Measurements from ENCODE around the gene ARL5B. TPM values are rescaled to one million over a fixed set of nuclear protein-coding genes. Genes with fewer than 3 reads are reported as not detected.
"Not testable (repeated sequence)": the region's sequence is repeated elsewhere in the genome, so short reads cannot be mapped to it uniquely, and the experiment has no call there.

ARL5B gene
- total and polyA plus RNA-seq, 2 of the 8 experiments (the other 6 are each of a cell fraction or from before 2014, with no cell fraction given): 8.4 to 52.1 TPM

GRCh38 chr10:18620856-18621255 is 38.4 kb upstream of the ARL5B start:
- FAIRE-seq (no peak), DNase-seq (ENCODE audit: low read depth in 1 of 2, low spot score in 2 of 2) (no peak)
- Histone ChIP-seq H2BK120ac (replicated peaks; ENCODE audit: low read depth, low read length) (no peak overlapping the region), H3K14ac (ENCODE audit: insufficient read length) (no peak overlapping the region), H3K9ac (replicated peaks in 1 of 4; ENCODE audit: extremely low read depth in 1 of 4, low read depth in 3 of 4, low read length in 3 of 4) (no peak overlapping the region), H3K27me3 (replicated peaks in 1 of 4; ENCODE audit: control insufficient read depth in 3 of 4, extremely low read depth in 1 of 4, insufficient read depth in 3 of 4, low read length in 3 of 4) (no peaks in the 10 kb centered on the region), H2BK12ac (ENCODE audit: low read depth, low read length) (no peak overlapping the region), H3K56ac (replicated peaks; ENCODE audit: insufficient read length, low read depth, low read length) (no peak overlapping the region), H2BK15ac (ENCODE audit: low read length) (no peak overlapping the region), H2AFZ (ENCODE audit: low read length) (no peak overlapping the region), H4K8ac (ENCODE audit: extremely low read depth, insufficient read depth, low read length) (no peak overlapping the region), H3K23me2 (ENCODE audit: low read depth, low read length) (no peaks in the 10 kb centered on the region), H2AK5ac (ENCODE audit: low read depth, low read length) (no peak overlapping the region), H3K4ac (replicated peaks; ENCODE audit: insufficient read length, low read depth, low read length) (no peak overlapping the region), H3K79me2 (ENCODE audit: control insufficient read depth in 1 of 2, insufficient read depth in 2 of 2, low read length in 2 of 2) (no peaks in the 10 kb centered on the region), H3K4me2 (ENCODE audit: insufficient read depth in 1 of 2, low read depth in 2 of 2, low read length in 2 of 2) (no peak overlapping the region), H3K23ac (ENCODE audit: insufficient read length) (no peak overlapping the region), H3K4me3 (ENCODE audit: extremely low read depth in 1 of 4, insufficient read depth in 2 of 4, low read depth in 3 of 4, low read length in 4 of 4) (no peak overlapping the region), H4K5ac (ENCODE audit: insufficient read length, low read depth, low read length) (no peak overlapping the region), H3K9me3 (ENCODE audit: insufficient read depth in 2 of 2, low read depth in 1 of 2, low read length in 1 of 2) (no peaks in the 10 kb centered on the region), H2BK20ac (ENCODE audit: low read length) (no peak overlapping the region), H4K20me1 (replicated peaks in 1 of 2; ENCODE audit: control insufficient read depth in 1 of 2, insufficient read depth in 2 of 2, low read length in 2 of 2) (no peaks in the 10 kb centered on the region), H3K18ac (ENCODE audit: extremely low read depth, low read length) (no peak overlapping the region), H4K91ac (replicated peaks; ENCODE audit: insufficient read length, low read length) (no peak overlapping the region), H2BK5ac (ENCODE audit: low read depth, low read length) (no peak overlapping the region), H3K4me1 (replicated peaks in 1 of 4; ENCODE audit: control insufficient read depth in 3 of 4, insufficient read depth in 4 of 4, low read length in 3 of 4) (no peaks in the 10 kb centered on the region), H3K79me1 (ENCODE audit: low read depth, low read length) (no peaks in the 10 kb centered on the region), H3K36me3 (ENCODE audit: control insufficient read depth in 2 of 4, insufficient read depth in 4 of 4, low read length in 3 of 4) (peaks cover 0 to 4% (median 1%) of the 10 kb centered on the region in 4 experiments; a peak in 3 of 8 replicates), H3K27ac (ENCODE audit: low read depth, low read length) (no peak overlapping the region)
- TF ChIP-seq BCL11A (IDR thresholded peaks at IDR 0.05; ENCODE audit: low read depth in 2 of 2, low read length in 2 of 2) (no peak), TEAD4 (IDR thresholded peaks at IDR 0.05; ENCODE audit: low read depth, low read length) (no peak)
- ChIA-PET POLR2A (ENCODE audit: partially characterized antibody) (no interaction called here), CTCF (ENCODE audit: partially characterized antibody) (no interaction called here)

GRCh38 chr10:18623671-18624070 is 35.6 kb upstream of the ARL5B start:
- H3K18ac ChIP-seq (ENCODE audit: extremely low read depth, low read length); H3K4me3 ChIP-seq (ENCODE audit: extremely low read depth in 1 of 4, insufficient read depth in 2 of 4, low read depth in 3 of 4, low read length in 4 of 4); DNase-seq (ENCODE audit: low read depth in 1 of 2, low spot score in 2 of 2); H3K56ac ChIP-seq (replicated peaks; ENCODE audit: insufficient read length, low read depth, low read length); CTCF ChIA-PET (ENCODE audit: partially characterized antibody); H3K4me1 ChIP-seq (replicated peaks in 1 of 4; ENCODE audit: control insufficient read depth in 3 of 4, insufficient read depth in 4 of 4, low read length in 3 of 4); H4K91ac ChIP-seq (replicated peaks; ENCODE audit: insufficient read length, low read length); H2BK5ac ChIP-seq (ENCODE audit: low read depth, low read length); H4K20me1 ChIP-seq (replicated peaks in 1 of 2; ENCODE audit: control insufficient read depth in 1 of 2, insufficient read depth in 2 of 2, low read length in 2 of 2); H3K14ac ChIP-seq (ENCODE audit: insufficient read length); H2BK20ac ChIP-seq (ENCODE audit: low read length); H2BK15ac ChIP-seq (ENCODE audit: low read length); POLR2A ChIA-PET (ENCODE audit: partially characterized antibody); H3K23me2 ChIP-seq (ENCODE audit: low read depth, low read length); H3K4me2 ChIP-seq (ENCODE audit: insufficient read depth in 1 of 2, low read depth in 2 of 2, low read length in 2 of 2); H3K36me3 ChIP-seq (ENCODE audit: control insufficient read depth in 2 of 4, insufficient read depth in 4 of 4, low read length in 3 of 4); H3K4ac ChIP-seq (replicated peaks; ENCODE audit: insufficient read length, low read depth, low read length); H2BK12ac ChIP-seq (ENCODE audit: low read depth, low read length); H4K8ac ChIP-seq (ENCODE audit: extremely low read depth, insufficient read depth, low read length); FAIRE-seq; H2AFZ ChIP-seq (ENCODE audit: low read length); H3K9ac ChIP-seq (replicated peaks in 1 of 4; ENCODE audit: extremely low read depth in 1 of 4, low read depth in 3 of 4, low read length in 3 of 4); H3K23ac ChIP-seq (ENCODE audit: insufficient read length); H3K79me1 ChIP-seq (ENCODE audit: low read depth, low read length); H3K27ac ChIP-seq (ENCODE audit: low read depth, low read length); H3K27me3 ChIP-seq (replicated peaks in 1 of 4; ENCODE audit: control insufficient read depth in 3 of 4, extremely low read depth in 1 of 4, insufficient read depth in 3 of 4, low read length in 3 of 4); H3K9me3 ChIP-seq (ENCODE audit: insufficient read depth in 2 of 2, low read depth in 1 of 2, low read length in 1 of 2); H2AK5ac ChIP-seq (ENCODE audit: low read depth, low read length); H4K5ac ChIP-seq (ENCODE audit: insufficient read length, low read depth, low read length); H3K79me2 ChIP-seq (ENCODE audit: control insufficient read depth in 1 of 2, insufficient read depth in 2 of 2, low read length in 2 of 2); H2BK120ac ChIP-seq (replicated peaks; ENCODE audit: low read depth, low read length): not testable (repeated sequence)
- WGBS, 2 experiments (ENCODE audit: extremely low coverage in 1 of 2, insufficient coverage in 1 of 2, insufficient read length in 1 of 2, insufficient replicate concordance in 2 of 2, low coverage in 1 of 2, low lambda C conversion rate in 2 of 2, missing lambda C conversion rate in 1 of 2): 92% methylated on average over 1 of the region's 1 CpG; no CpG with 5 or more reads in 1 of the 2 experiments

All from H1 (cell line).